ENCODE data around the gene USP17L12.
"Not testable (repeated sequence)": the region's sequence is repeated elsewhere in the genome, so short reads cannot be mapped to it uniquely, and the experiment has no call there.

USP17L12 gene

GRCh38 chr4:9219852-9220251, at the start of gene USP17L12:
TSS of gene USP17L12 (plus strand) at chr4:9220152. CDS start at chr4:9220152, 0 bp downstream.
- DNase-seq, result not testable (repeated sequence)

GRCh38 chr4:9210357-9210756, 9.6 kb upstream of the USP17L12 start, which contains the start of gene USP17L10:
TSS of gene USP17L10 (plus strand) at chr4:9210657. CDS start at chr4:9210657, 0 bp downstream.
- not testable (repeated sequence) for DNase-seq

DNA sequence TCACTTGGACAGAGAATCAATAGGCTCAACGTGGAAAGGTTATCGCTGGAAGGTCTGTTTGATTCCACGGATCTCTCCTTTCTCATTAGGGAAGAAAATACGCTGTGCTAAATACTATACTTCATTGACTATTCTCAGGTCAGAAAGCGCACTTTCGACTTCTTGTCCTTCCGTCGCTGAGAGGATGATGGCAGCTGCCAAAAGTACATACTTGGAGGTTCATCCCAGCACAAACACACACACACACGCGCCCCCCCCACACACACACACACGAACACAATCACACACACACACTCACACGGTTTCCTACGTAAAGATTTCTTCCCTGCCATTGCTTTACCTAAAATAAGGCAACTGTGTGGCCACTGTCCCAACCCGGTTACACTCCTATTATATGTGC, 5.3 kb upstream of the USP17L12 start:
- DNase-seq, result not testable (repeated sequence)

GRCh38 chr4:9215105-9215504, 4.8 kb upstream of the USP17L12 start, which contains the start of gene USP17L11:
TSS of gene USP17L11 (plus strand) at chr4:9215405. CDS start at chr4:9215405, 0 bp downstream.
- DNase-seq, result not testable (repeated sequence)

DNA sequence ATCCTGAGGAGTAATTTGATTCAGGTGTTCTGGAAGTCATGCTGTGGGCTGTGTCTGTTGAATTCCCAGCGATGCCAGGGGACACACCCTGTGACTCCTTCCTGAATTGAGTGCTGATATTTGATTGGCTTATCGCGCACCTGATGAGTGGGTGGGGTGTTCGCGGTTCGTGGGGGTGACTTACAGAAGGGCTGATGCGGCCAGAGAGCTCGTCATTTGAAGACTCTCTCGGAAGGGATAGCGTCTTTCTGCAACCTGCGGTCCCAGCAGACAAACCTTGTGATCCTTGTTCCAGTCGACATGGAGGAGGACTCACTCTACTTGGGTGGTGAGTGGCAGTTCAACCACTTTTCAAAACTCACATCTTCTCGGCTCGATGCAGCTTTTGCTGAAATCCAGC, 4.6 kb downstream of the USP17L12 start, which contains the start of gene USP17L13:
TSS of gene USP17L13 (plus strand) at position 301 of the 400 bp plus-strand sequence. CDS start at position 301, 0 bp downstream.
- DNase-seq, result not testable (repeated sequence)

DNA sequence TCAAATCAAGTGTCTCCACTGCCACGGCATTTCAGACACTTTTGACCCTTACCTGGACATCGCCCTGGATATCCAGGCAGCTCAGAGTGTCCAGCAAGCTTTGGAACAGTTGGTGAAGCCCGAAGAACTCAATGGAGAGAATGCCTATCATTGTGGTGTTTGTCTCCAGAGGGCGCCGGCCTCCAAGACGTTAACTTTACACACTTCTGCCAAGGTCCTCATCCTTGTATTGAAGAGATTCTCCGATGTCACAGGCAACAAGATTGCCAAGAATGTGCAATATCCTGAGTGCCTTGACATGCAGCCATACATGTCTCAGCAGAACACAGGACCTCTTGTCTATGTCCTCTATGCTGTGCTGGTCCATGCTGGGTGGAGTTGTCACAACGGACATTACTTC, 10.3 kb downstream of the USP17L12 start:
- DNase-seq, result not testable (repeated sequence)

GRCh38 chr4:9234085-9234484, 14.1 kb downstream of the USP17L12 start, which contains the start of gene USP17L15:
TSS of gene USP17L15 (plus strand) at chr4:9234385. CDS start at chr4:9234385, 0 bp downstream.
- DNase-seq, result not testable (repeated sequence)

GRCh38 chr4:9238461-9238860, 18.5 kb downstream of the USP17L12 start:
- not testable (repeated sequence) for DNase-seq

GRCh38 chr4:9243579-9243978, 23.6 kb downstream of the USP17L12 start, which contains the start of gene USP17L17:
TSS of gene USP17L17 (plus strand) at chr4:9243879. CDS start at chr4:9243879, 0 bp downstream.
- not testable (repeated sequence) for DNase-seq

DNA sequence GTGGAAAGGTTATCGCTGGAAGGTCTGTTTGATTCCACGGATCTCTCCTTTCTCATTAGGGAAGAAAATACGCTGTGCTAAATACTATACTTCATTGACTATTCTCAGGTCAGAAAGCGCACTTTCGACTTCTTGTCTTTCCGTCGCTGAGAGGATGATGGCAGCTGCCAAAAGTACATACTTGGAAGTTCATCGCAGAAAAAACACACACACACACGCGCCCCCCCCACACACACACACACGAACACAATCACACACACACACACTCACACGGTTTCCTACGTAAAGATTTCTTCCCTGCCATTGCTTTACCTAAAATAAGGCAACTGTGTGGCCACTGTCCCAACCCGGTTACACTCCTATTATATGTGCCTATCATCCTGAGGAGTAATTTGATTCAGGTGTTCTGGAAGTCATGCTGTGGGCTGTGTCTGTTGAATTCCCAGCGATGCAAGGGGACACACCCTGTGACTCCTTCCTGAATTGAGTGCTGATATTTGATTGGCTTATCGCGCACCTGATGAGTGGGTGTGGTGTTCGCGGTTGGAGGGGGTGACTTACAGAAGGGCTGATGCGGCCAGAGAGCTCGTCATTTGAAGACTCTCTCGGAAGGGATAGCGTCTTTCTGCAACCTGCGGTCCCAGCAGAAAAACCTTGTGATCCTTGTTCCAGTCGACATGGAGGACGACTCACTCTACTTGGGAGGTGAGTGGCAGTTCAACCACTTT, 28.2 kb downstream of the USP17L12 start, which contains the start of gene USP17L18:
TSS of gene USP17L18 (plus strand) at position 678 of the 728 bp plus-strand sequence. CDS start at position 678, 0 bp downstream.
- not testable (repeated sequence) for DNase-seq

GRCh38 chr4:9253078-9253477, 33.1 kb downstream of the USP17L12 start, which contains the start of gene USP17L19:
TSS of gene USP17L19 (plus strand) at chr4:9253378. CDS start at chr4:9253378, 0 bp downstream.
- not testable (repeated sequence) for DNase-seq

DNA sequence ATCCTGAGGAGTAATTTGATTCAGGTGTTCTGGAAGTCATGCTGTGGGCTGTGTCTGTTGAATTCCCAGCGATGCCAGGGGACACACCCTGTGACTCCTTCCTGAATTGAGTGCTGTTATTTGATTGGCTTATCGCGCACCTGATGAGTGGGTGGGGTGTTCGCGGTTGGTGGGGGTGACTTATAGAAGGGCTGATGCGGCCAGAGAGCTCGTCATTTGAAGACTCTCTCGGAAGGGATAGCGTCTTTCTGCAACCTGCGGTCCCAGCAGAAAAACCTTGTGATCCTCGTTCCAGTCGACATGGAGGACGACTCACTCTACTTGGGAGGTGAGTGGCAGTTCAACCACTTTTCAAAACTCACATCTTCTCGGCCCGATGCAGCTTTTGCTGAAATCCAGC, 37.9 kb downstream of the USP17L12 start, which contains the start of gene USP17L20:
TSS of gene USP17L20 (plus strand) at position 301 of the 400 bp plus-strand sequence. CDS start at position 301, 0 bp downstream.
- not testable (repeated sequence) for DNase-seq

DNA sequence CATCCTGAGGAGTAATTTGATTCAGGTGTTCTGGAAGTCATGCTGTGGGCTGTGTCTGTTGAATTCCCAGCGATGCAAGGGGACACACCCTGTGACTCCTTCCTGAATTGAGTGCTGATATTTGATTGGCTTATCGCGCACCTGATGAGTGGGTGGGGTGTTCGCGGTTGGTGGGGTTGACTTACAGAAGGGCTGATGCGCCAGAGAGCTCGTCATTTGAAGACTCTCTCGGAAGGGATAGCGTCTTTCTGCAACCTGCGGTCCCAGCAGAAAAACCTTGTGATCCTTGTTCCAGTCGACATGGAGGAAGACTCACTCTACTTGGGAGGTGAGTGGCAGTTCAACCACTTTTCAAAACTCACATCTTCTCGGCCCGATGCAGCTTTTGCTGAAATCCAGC, 42.6 kb downstream of the USP17L12 start, which contains the start of gene USP17L21:
TSS of gene USP17L21 (plus strand) at position 301 of the 400 bp plus-strand sequence. CDS start at position 301, 0 bp downstream.
- not testable (repeated sequence) for DNase-seq

DNA sequence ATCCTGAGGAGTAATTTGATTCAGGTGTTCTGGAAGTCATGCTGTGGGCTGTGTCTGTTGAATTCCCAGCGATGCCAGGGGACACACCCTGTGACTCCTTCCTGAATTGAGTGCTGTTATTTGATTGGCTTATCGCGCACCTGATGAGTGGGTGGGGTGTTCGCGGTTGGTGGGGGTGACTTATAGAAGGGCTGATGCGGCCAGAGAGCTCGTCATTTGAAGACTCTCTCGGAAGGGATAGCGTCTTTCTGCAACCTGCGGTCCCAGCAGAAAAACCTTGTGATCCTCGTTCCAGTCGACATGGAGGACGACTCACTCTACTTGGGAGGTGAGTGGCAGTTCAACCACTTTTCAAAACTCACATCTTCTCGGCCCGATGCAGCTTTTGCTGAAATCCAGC, 47.4 kb downstream of the USP17L12 start, which contains the start of gene USP17L22:
TSS of gene USP17L22 (plus strand) at position 301 of the 400 bp plus-strand sequence. CDS start at position 301, 0 bp downstream.
- not testable (repeated sequence) for DNase-seq

Data from SW 1271 (cell line).